ENCODE data around the gene ANTXR1.
"Not testable (repeated sequence)": the region's sequence is repeated elsewhere in the genome, so short reads cannot be mapped to it uniquely, and the experiment has no call there.

The ANTXR1 gene

GRCh38 chr2:69226903-69227302, 213.9 kb downstream of the ANTXR1 start:
- FAIRE-seq (no peak), DNase-seq (ENCODE audit: low spot score) (no peak)

DNA sequence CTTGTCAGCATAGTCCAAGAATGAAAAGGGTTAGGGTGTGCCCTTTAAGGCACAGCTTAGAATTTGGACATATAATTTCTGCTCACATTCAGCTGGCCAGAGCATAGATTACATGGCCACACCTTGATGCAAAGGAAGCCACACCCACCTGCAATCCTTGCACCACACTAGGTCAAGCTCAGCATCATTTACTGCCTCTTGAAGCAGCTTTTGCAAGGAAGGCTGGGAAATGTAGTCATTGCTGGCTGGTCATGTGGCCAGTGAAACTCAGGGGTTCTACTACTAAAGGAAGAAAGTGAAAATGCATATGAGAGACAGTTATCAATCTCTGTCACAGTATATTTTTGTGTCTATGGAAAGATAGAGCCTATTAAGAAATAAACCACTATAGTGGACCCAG, 214.7 kb downstream of the ANTXR1 start:
- no peak for DNase-seq (ENCODE audit: low spot score)
- FAIRE-seq = no peak

GRCh38 chr2:69230946-69231345, 218.0 kb downstream of the ANTXR1 start:
- FAIRE-seq; DNase-seq (ENCODE audit: low spot score): not testable (repeated sequence)

DNA sequence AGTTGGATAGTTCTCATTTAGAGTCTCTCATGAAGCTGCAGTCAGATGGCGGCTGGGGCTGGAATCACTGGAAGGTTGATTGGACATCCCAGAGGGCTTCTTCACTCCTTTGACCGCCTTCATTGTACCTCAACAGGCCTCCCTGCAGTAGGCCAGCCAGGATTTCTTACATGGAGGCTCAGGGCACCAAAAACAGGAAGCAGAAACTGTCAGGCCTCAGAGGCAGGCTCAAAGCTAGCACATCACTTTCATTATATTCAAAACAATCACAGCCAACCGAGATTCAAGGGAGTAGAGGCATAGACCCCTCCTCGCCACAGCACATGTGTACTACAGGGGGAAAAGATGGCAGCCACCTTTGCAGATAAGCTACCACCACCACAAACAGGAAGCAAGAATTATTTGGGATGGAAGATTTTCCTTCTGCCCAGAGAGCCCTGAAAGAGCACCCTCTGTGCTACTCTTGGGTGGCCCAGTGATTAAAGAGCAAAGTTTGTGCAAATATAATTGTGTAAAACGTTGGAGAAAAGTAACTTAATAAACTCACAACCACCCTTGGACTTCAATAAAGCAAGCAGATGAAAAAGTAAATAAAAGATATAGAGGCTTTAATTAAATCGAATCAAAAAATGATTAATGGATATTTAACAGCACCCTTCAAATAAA, 218.8 kb downstream of the ANTXR1 start:
- FAIRE-seq = no peak
- no peak for DNase-seq (ENCODE audit: low spot score)

DNA sequence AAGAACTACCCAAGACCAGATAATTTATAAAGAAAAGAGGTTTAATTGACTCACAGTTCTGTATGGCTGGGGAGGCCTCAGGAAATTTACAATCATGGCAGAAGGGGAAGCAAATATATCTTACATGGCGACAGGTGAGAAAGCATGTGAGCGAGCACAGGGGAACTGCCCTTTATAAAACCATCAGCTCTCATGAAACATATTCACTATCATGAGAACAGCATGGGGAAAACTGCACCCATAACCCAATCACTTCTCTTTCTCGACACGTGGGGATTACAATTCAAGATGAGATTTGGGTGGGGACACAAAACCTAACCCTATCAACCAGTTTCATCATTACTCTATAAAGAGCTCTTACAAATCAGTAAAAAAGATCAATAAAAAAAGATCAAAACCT, 222.9 kb downstream of the ANTXR1 start:
- not testable (repeated sequence) for DNase-seq (ENCODE audit: low spot score); FAIRE-seq

DNA sequence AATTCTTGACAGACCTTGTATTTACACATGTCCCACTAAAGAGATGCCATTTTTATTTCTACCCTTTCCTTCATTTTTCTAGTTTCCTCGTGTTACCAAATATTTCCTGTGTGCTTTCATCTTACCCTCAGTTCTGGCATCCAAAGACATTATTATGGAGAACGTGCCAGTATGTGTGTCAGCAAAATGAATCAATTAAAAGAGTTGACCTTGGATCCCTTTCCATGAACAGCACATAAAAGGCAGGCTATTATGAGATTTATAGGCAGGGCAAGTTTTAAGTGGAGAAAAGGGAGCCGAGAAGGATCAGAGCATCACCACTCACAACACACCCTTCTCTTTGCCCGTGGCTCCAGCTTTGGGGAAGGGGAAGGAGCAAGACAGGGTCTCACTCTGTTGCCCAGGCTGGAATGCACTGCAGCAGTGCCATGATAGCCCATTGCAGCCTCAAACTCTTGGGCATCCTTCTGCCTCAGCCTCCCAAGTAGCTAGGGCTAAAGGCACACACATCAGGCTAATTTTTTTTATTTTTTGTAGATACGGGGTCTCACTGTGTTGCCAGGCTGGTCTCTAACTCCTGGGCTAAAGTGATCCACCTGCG, 224.2 kb downstream of the ANTXR1 start:
- DNase-seq (ENCODE audit: low spot score) (no peak), FAIRE-seq (no peak)

GRCh38 chr2:69238449-69239031, 225.6 kb downstream of the ANTXR1 start:
- no peak for FAIRE-seq

GRCh38 chr2:69241093-69241492, 228.1 kb downstream of the ANTXR1 start:
- DNase-seq (ENCODE audit: low spot score) (no peak), FAIRE-seq (no peak)

More at GRCh38 chr2:69238449-69239031, 225.6 kb downstream of the ANTXR1 start:
- peak; percentile 48 for DNase-seq (ENCODE audit: low spot score)

DNA sequence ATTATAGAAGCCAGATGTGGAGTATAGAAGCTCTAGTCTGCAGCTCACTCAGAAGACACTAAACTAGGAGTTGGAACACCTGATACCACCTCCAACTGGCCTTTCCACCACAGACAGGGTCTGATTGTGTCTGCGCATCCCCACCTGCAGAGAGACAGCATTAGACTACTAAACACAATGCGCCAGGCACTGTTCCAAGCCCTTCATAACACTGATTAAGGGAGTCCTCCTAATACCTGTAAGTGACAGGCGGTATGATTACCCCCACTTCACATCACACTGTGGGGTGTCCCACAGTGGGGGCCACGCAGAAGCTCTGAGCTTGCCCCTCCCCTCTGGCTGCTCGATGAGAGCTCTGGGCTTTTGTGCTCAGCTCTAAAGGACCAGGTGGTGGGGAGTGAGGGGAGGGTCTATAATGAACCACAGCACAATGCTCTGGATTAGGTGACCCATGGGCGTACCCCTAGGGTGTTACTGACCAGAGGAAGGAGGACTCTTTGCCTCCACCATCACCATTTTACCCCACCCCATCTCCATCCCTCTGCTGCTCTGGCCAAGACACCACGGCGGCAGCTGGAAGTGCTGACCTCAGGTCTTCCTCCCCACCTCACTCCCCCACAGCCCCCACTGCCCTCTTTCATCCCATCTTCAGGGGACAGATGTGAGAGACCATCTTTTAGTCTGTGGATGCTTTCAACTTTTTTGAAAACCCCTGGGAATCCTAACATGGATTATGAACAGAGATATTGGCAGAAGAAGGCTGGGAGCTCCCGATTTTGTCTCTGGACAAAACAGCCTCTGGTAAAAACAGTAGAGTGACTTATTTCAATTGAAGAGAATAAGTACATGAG, 228.9 kb downstream of the ANTXR1 start:
- FAIRE-seq (no peak), DNase-seq (ENCODE audit: low spot score) (no peak)

DNA sequence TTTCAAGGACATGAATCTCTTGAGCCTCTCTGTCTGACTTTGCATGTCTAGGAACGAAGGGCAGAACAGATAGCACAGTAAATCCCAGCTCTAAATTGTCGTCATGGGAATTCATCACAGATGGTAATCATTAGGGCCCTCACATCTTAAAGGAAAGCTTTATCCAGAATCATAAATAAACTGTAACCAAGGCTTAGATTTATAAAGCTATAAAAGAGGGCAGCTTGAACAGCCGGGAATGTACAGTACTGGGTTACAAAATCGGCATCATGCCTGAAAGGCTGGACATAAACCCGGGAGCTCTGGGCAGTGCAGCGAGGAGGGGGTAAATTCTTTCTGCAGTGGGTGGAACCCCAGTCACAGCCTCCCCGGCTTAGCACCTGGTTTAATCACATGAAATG, 229.7 kb downstream of the ANTXR1 start:
- DNase-seq (ENCODE audit: low spot score) (no peak), FAIRE-seq (no peak)

DNA sequence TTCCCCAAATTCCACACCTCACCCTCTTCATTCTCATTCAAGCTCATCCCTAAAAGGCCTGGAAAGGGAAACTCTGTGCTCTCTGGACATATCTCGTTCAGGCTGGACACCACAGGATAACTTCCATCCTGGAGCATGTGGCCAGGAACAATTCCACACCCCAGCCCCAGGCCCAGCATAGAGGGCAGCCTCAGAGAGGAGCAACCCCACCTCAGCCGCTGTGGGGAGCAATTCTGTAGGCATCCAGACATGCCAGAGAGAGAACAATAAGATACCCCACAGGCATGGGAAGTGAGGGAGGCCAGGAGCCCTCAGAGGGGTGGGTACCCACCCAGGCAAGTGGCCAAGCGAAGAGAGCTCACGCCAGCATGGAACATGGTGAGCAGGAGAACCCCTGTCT, 230.7 kb downstream of the ANTXR1 start:
- no peak for DNase-seq (ENCODE audit: low spot score)
- FAIRE-seq = no peak

GRCh38 chr2:69244882-69245281, 231.9 kb downstream of the ANTXR1 start:
- FAIRE-seq = no peak
- DNase-seq (ENCODE audit: low spot score) = no peak

- FAIRE-seq = peak; percentile 5
Observed at GRCh38 chr2:69247583-69247982, 234.6 kb downstream of the ANTXR1 start.

GRCh38 chr2:69248232-69248631, 235.3 kb downstream of the ANTXR1 start:
- DNase-seq (ENCODE audit: low spot score) (no peak), FAIRE-seq (no peak)

More at GRCh38 chr2:69247583-69247982, 234.6 kb downstream of the ANTXR1 start:
- DNase-seq (ENCODE audit: low spot score) = no peak

- no peak for FAIRE-seq
Observed at GRCh38 chr2:69250981-69251380, 238.0 kb downstream of the ANTXR1 start.

GRCh38 chr2:69251943-69252342, 239.0 kb downstream of the ANTXR1 start:
- FAIRE-seq (no peak), DNase-seq (ENCODE audit: low spot score) (no peak)

More at GRCh38 chr2:69250981-69251380, 238.0 kb downstream of the ANTXR1 start:
- no peak for DNase-seq (ENCODE audit: low spot score)

DNA sequence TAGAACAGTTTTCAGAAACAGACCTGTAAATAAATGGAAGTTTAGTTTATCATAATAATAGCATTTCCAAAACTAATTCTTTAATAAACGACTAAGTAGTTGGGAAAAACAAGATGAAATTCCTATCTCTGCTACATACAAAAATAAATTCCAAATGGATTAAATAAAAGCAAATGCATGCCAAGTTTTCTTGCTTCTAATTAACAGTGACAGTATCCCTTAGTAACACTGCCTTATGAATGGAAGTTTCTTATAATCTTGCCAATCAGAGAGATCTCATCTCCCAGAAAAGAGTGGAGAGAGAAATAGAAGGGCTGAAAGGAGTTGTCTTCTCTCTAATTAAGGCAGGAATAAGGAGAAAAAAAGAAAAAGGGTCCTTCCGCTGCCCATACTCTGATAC, 240.1 kb downstream of the ANTXR1 start:
- DNase-seq (ENCODE audit: low spot score) (no peak), FAIRE-seq (no peak)

DNA sequence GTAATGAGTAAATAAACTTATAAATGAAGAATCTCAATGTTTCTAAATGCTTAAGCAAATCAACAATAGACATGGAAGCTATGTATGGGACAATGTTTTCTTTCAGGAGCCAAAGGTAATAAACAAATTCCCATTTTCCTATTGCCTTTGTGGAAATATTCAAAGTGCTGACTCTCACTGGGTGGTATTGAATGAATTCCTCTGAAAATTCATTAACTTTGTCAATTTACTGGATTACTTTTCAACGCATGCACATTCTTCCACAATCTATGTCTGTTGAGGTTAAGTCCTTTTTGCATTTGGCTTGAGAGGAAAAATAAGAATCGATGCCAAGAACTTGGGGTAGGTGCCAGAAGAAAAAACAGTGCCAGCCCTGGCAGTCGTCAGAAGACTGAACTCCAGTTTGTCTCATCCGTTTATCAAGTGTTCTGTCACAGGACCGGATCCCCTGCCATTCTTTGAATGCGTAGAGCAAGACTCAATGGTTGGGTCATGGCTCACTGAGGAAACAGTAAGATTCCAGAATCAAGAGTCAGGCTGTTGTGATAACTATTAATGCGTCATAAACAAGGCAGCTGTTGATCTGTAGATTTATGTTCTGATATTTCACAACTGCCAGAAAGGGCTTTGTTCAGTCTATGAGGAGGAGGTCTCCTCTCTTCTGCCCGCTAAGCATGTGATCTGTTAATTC, 240.8 kb downstream of the ANTXR1 start:
- peak; percentile 77 for FAIRE-seq
- peak; percentile 81 for DNase-seq (ENCODE audit: low spot score)

- DNase-seq (ENCODE audit: low spot score) (no peak), FAIRE-seq (no peak)
Observed at GRCh38 chr2:69255760-69256159, 242.8 kb downstream of the ANTXR1 start.

DNA sequence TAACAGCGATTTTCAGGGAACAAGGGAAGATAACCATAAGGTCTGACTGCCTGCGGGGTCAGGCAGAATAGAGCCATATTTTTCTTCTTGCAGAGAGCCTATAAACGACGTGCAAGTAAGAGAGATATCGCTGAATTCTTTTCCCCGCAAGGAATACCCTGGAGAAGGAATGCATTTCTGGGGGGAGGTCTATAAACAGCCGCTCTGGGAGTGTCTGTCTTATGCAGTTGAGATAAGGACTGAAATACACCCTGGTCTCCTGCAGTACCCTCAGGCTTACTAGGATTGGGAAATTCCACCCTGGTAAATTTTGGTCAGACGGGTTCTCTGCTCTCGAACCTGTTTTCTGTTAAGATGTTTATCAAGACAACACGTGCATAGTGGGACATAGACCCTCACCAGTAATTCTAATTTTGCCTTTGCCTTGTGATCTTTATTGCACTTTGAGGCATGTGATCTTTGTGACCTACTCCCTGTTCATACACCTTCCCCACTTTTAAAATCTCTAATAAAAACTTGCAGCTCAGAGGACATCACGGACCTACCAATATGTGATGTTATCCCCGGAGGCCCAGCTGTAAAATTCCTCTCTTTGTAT, 247.1 kb downstream of the ANTXR1 start:
- not testable (repeated sequence) for DNase-seq (ENCODE audit: low spot score); FAIRE-seq

DNA sequence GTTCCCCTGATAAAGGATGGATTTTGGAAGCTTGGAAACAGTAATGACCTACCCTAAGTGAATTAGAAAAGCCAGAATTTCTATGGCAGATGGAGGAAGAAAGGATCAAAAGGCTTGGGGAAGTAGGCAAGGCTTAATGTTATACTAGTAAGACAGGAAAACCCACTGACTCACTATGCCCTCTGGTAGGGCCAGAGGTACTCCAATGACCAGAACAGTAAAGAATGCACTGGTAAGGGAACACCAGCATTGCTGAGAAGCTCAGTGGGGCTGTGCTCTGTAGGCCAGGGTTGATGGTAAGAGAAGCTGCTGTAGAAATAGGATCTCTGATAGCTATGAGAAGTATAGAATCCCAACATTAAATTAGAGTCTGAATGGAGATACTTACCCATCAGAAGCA, 247.7 kb downstream of the ANTXR1 start:
- no peak for FAIRE-seq
- DNase-seq (ENCODE audit: low spot score) = no peak
